Vagina (tissue), 2 donors: Measurements from ENCODE around the gene SSBP4. TPM values are rescaled to one million over a fixed set of nuclear protein-coding genes. Genes with fewer than 3 reads are reported as not detected.

Experiments
- DNase-seq, 2 donors: peaks; one replicate each; pipeline ENCODE4 v3.0.0-alpha.2; 2017; ENCODE audit errors: extremely low spot score in 2 of 2
- H3K27ac ChIP-seq: fragments of 200-600 bp; sonication (generic); one replicate; pipeline ENCODE4 v1.5.1; 2019
- H3K27me3 ChIP-seq: fragments of 200-600 bp; sonication (generic); one replicate; pipeline ENCODE4 v1.5.1; 2019
- H3K36me3 ChIP-seq, 2 donors: fragments of 200-600 bp; sonication (generic); one replicate each; pipeline ENCODE4 v1.5.1; 2017 to 2019
- H3K4me1 ChIP-seq: fragments of 200-600 bp; sonication (generic); one replicate; pipeline ENCODE4 v1.5.1; 2019
- H3K4me3 ChIP-seq, 2 donors: fragments of 200-600 bp; sonication (generic); 1 replicate in 1 of 2; 2 replicates in 1 of 2; pipeline ENCODE4 v1.5.1; 2016 to 2019
- H3K9me3 ChIP-seq: fragments of 200-600 bp; sonication (generic); one replicate; pipeline ENCODE4 v1.5.1; 2019
- POLR2A ChIP-seq, 2 donors: fragments of 450-650 bp; IDR thresholded peaks; one replicate each; pipeline ENCODE4 v1.6.1; 2017; ENCODE audit warnings: antibody characterized with exemption in 2 of 2, mild to moderate bottlenecking in 2 of 2, moderate library complexity in 2 of 2
- POLR2AphosphoS5 ChIP-seq, 2 donors: sonication (generic); formaldehyde crosslinking; IDR thresholded peaks; one replicate each; pipeline ENCODE4 v1.9.0; 2017; ENCODE audit warnings: antibody characterized with exemption in 2 of 2, mild to moderate bottlenecking in 2 of 2, low read depth in 1 of 2; ENCODE audit not compliant: insufficient read depth in 1 of 2
- intact Hi-C: fragments of 100-400 bp; cut with DNase I; formaldehyde crosslinking; loops from one replicate; pipeline ENCODE4 v1.15.1; 2023
- total RNA-seq: library from RNA; depleted of rRNA; stranded (reverse); fragments of >200 nt; gene quantifications from one replicate; pipeline ENCODE4 v1.2.3, GENCODE V29; 2016
- TF ChIP-seq, protein P1 (sequence below), 3 experiments: fragments of 450-650 bp in 2 of 3; fragments of 200-600 bp in 1 of 3; sonication (generic) in 1 of 3; IDR thresholded peaks; one replicate each; pipeline ENCODE4 v1.5.1; 2017 to 2019; ENCODE audit warnings: antibody characterized with exemption in 3 of 3, mild to moderate bottlenecking in 2 of 3, moderate library complexity in 2 of 3

Gene SSBP4
- total RNA-seq, 1 donor from 2014 or later = 72.7 TPM

DNA sequence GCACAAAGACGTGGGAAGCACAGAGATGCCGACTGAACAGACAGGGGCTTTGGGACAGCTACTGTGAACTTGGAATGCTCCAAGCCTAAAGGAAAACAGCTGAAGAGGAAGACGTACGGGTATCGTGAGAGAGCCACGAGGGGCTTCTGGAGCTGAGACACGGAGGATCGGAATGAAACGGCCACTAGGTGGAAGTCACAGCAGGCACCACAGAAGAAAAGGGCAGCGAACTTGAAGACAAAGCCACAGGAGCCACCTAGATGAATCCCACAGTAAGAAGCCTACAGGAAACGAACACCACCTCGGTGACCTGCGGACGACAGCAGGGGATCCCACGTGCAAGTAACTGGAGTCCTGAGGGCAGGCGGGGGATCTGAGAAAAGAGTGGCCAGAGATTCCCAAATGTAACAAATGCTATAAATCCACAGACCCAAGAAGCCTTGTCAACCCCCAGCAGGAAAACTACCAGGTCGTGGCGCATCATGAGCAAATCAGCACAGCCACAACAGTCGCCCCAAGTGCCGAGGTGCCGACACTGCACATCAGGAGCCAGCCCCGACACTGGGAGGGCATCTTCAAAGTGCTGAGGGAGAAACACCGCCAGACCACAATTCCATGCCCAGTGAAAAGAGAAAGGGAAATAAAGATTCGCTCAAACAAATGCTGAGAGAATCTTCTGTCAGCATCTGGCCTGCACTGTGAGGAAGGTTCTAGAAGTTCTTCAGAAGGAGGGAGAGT is 58.0 kb downstream of the SSBP4 start:
- Histone ChIP-seq H3K27me3 (no peaks in the 10 kb centered on the region), H3K9me3 (no peaks in the 10 kb centered on the region), H3K36me3 (no peaks in the 10 kb centered on the region), H3K4me3 (no peak overlapping the region), H3K4me1 (peaks cover 69% of the 10 kb centered on the region), H3K27ac (peak overlapping the region; percentile 86)
- TF ChIP-seq POLR2A (IDR thresholded peaks at IDR 0.05) = no peak
- no peak for TF ChIP-seq POLR2AphosphoS5 (IDR thresholded peaks at IDR 0.05; ENCODE audit: insufficient read depth in 1 of 2, low read depth in 1 of 2)
- TF ChIP-seq, protein P1, sequence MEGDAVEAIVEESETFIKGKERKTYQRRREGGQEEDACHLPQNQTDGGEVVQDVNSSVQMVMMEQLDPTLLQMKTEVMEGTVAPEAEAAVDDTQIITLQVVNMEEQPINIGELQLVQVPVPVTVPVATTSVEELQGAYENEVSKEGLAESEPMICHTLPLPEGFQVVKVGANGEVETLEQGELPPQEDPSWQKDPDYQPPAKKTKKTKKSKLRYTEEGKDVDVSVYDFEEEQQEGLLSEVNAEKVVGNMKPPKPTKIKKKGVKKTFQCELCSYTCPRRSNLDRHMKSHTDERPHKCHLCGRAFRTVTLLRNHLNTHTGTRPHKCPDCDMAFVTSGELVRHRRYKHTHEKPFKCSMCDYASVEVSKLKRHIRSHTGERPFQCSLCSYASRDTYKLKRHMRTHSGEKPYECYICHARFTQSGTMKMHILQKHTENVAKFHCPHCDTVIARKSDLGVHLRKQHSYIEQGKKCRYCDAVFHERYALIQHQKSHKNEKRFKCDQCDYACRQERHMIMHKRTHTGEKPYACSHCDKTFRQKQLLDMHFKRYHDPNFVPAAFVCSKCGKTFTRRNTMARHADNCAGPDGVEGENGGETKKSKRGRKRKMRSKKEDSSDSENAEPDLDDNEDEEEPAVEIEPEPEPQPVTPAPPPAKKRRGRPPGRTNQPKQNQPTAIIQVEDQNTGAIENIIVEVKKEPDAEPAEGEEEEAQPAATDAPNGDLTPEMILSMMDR (IDR thresholded peaks at IDR 0.05) = no peak
- DNase-seq = no peak
- intact Hi-C loops = no loop called here

DNA sequence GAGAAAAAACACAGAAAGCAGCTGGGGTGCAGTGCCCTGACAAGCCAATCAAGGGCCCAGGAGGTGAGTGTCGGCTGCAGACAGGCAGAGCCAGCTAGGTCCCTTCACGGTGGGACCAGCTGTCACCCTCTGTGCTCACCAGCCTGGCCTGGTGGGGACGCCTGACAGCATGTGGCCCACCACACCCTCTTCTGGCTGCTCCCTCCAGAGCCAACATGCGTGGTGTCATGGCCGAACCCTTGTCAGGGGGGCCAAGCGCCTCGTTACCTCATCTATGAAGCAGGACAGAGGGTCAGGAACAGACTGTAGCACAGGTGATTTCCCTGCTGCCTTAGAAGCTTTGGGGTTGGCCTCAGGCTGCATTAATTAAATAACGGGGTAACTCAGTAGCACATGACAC is 58.8 kb downstream of the SSBP4 start:
- Histone ChIP-seq H3K36me3 (no peaks in the 10 kb centered on the region), H3K4me3 (no peak overlapping the region), H3K4me1 (peaks cover 69% of the 10 kb centered on the region), H3K27ac (peak overlapping the region; percentile 86), H3K27me3 (no peaks in the 10 kb centered on the region), H3K9me3 (no peaks in the 10 kb centered on the region)
- DNase-seq = no peak
- TF ChIP-seq POLR2AphosphoS5 (IDR thresholded peaks at IDR 0.05; ENCODE audit: insufficient read depth in 1 of 2, low read depth in 1 of 2) = no peak
- TF ChIP-seq, protein P1 (IDR thresholded peaks at IDR 0.05) = no peak
- TF ChIP-seq POLR2A (IDR thresholded peaks at IDR 0.05) = no peak
- intact Hi-C loops = no loop called here

DNA sequence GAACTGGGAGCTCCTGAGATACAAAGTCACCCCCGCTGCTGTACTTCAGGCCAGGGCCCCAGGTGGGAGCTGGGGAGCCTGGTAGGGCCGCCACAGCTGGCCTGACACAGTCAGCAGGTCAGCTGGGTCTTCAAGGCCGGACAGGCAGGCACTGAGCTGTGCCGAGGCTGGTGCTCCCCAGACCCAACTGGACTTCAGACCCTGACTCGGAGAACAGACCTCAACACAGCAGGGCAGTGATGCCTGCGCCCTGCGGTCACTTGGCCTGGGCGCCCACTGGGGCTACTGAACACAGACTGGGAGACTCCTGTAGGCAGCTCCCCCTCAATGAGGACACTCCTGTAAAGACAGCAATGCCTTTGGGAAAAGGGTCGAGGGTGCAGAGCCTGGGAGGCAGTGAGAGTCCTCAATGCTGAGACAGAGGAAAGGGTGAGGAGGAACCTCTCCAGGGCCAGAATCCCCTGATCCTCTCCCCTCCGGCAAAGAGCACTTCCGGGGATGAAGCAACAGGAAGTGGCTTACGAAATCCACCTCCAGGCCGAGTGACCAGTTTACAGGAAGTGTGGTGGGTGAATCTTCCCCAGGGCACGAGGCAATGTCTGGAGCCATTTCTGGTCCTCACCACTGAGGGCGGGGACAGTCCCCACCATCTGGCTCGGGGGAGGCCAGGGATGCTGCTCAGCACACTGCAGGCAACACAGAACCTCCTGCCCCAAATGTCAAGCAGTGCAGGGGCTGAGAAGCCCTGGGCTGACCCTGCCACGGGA is 59.5 kb downstream of the SSBP4 start:
- Histone ChIP-seq H3K9me3 (no peaks in the 10 kb centered on the region), H3K36me3 (no peaks in the 10 kb centered on the region), H3K27ac (peak overlapping the region; percentile 86), H3K4me3 (peak overlapping the region in 1 of 2 donors; percentile 9), H3K4me1 (peaks cover 71% of the 10 kb centered on the region), H3K27me3 (no peaks in the 10 kb centered on the region)
- TF ChIP-seq POLR2A (IDR thresholded peaks at IDR 0.05) (no peak), POLR2AphosphoS5 (IDR thresholded peaks at IDR 0.05; ENCODE audit: insufficient read depth in 1 of 2, low read depth in 1 of 2) (peak; percentile 55 to 84)
- TF ChIP-seq, protein P1 (IDR thresholded peaks at IDR 0.05) = no peak
- intact Hi-C loops = no loop called here
- no peak for DNase-seq

DNA sequence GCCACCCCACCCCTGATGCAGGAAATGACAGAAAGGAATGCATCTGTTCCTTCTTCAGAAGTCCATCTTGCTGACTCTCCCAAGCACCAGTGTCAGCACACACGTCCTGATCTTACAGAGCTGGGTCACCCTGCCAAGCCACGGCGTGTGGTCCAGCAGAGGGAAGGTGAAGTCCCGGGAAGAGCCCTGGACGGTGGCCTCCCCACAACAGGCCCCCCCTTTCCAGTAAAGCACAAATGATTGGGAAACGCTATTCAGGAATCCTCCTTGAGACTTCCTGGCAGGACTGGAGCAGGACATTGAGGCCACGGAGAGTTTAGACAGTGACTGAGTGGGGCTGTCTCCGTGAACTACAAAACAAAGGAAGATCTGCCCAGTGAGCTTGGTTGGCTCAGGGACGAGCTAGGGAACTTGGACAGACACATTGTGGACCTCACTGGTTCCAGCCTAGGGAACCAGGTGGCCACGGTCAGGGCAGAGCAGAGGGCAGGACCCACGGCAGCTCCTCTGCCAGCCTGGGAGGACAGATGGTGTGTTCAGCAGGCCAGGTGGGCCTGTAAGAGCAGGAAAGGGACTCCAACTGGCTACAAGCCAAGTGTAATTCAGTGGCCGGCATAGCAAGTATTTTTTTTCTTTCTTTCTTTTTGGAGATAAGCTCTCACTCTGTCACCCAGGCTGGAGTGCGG is 61.0 kb downstream of the SSBP4 start:
- Histone ChIP-seq H3K4me1 (peaks cover 69% of the 10 kb centered on the region), H3K9me3 (no peaks in the 10 kb centered on the region), H3K36me3 (no peaks in the 10 kb centered on the region), H3K27me3 (no peaks in the 10 kb centered on the region), H3K27ac (peak overlapping the region; percentile 86), H3K4me3 (no peak overlapping the region)
- DNase-seq = peak in 1 of 2 donors; percentile 96
- intact Hi-C loops = no loop called here
- TF ChIP-seq, protein P1 (IDR thresholded peaks at IDR 0.05) = no peak
- peak; percentile 75 to 94 for TF ChIP-seq POLR2AphosphoS5 (IDR thresholded peaks at IDR 0.05; ENCODE audit: insufficient read depth in 1 of 2, low read depth in 1 of 2)
